HEK293 (cell line): ENCODE results near the gene RILPL2.
A peak's percentile ranks its signal among the peaks of the same experiment; 100 is the strongest.

ENCODE experiments used
- AEBP2 ChIP-seq: fragments of 450-650 bp; formaldehyde crosslinking; IDR thresholded peaks from 2 replicates; pipeline ENCODE4 v1.5.1; 2016; ENCODE audit warnings: missing biosample characterization, missing genetic modification characterization, borderline replicate concordance
- BCL11B ChIP-seq: fragments of 450-650 bp; formaldehyde crosslinking; IDR thresholded peaks from 2 replicates; pipeline ENCODE4 v1.5.1; 2016; ENCODE audit warnings: low read depth, missing biosample characterization, missing genetic modification characterization
- GFI1B ChIP-seq: fragments of 450-650 bp; formaldehyde crosslinking; IDR thresholded peaks from 2 replicates; pipeline ENCODE4 v1.5.1; 2016; ENCODE audit warnings: missing biosample characterization, missing genetic modification characterization
- MYNN ChIP-seq: fragments of 450-650 bp; formaldehyde crosslinking; IDR thresholded peaks from 2 replicates; pipeline ENCODE4 v1.5.1; 2016; ENCODE audit warnings: missing biosample characterization, missing genetic modification characterization, borderline replicate concordance
- MZF1 ChIP-seq: fragments of 450-650 bp; formaldehyde crosslinking; IDR thresholded peaks from 2 replicates; pipeline ENCODE4 v1.5.1; 2017; ENCODE audit warnings: missing biosample characterization, missing genetic modification characterization, borderline replicate concordance
- OSR2 ChIP-seq: fragments of 450-650 bp; formaldehyde crosslinking; IDR thresholded peaks from 2 replicates; pipeline ENCODE4 v1.5.1; 2016; ENCODE audit warnings: missing biosample characterization, missing genetic modification characterization
- REPIN1 ChIP-seq: fragments of 450-650 bp; formaldehyde crosslinking; IDR thresholded peaks from 2 replicates; pipeline ENCODE4 v1.5.1; 2017; ENCODE audit warnings: missing biosample characterization, missing genetic modification characterization, low read depth
- YY2 ChIP-seq: fragments of 450-650 bp; formaldehyde crosslinking; IDR thresholded peaks from 2 replicates; pipeline ENCODE4 v1.5.1; 2016; ENCODE audit warnings: missing biosample characterization, missing genetic modification characterization
- ZBTB6 ChIP-seq: fragments of 450-650 bp; formaldehyde crosslinking; IDR thresholded peaks from 2 replicates; pipeline ENCODE4 v1.5.1; 2017; ENCODE audit warnings: missing biosample characterization, missing genetic modification characterization
- ZEB2 ChIP-seq: fragments of 450-650 bp; formaldehyde crosslinking; IDR thresholded peaks from 2 replicates; pipeline ENCODE4 v1.5.1; 2016; ENCODE audit warnings: missing biosample characterization, missing genetic modification characterization
- ZFP69B ChIP-seq: fragments of 450-650 bp; formaldehyde crosslinking; IDR thresholded peaks from 2 replicates; pipeline ENCODE4 v1.5.1; 2016; ENCODE audit warnings: missing biosample characterization, missing genetic modification characterization
- ZNF10 ChIP-seq: fragments of 450-650 bp; formaldehyde crosslinking; IDR thresholded peaks from 2 replicates; pipeline ENCODE4 v1.5.1; 2017; ENCODE audit warnings: missing biosample characterization, missing genetic modification characterization
- ZNF175 ChIP-seq: fragments of 450-650 bp; formaldehyde crosslinking; IDR thresholded peaks from 2 replicates; pipeline ENCODE4 v1.5.1; 2016; ENCODE audit warnings: missing biosample characterization, missing genetic modification characterization
- ZNF2 ChIP-seq: fragments of 450-650 bp; formaldehyde crosslinking; IDR thresholded peaks from 2 replicates; pipeline ENCODE4 v1.5.1; 2016; ENCODE audit warnings: missing biosample characterization, missing genetic modification characterization
- ZNF266 ChIP-seq: fragments of 450-650 bp; formaldehyde crosslinking; IDR thresholded peaks from 2 replicates; pipeline ENCODE4 v1.5.1; 2016; ENCODE audit warnings: missing biosample characterization, missing genetic modification characterization, low read depth
- ZNF341 ChIP-seq: fragments of 450-650 bp; formaldehyde crosslinking; IDR thresholded peaks from 2 replicates; pipeline ENCODE4; 2016; ENCODE audit warnings: low read depth, missing biosample characterization, missing genetic modification characterization
- ZNF391 ChIP-seq: fragments of 450-650 bp; formaldehyde crosslinking; IDR thresholded peaks from 2 replicates; pipeline ENCODE4 v1.5.1; 2016; ENCODE audit warnings: low read depth, missing biosample characterization, missing genetic modification characterization, borderline replicate concordance
- ZNF394 ChIP-seq: fragments of 450-650 bp; formaldehyde crosslinking; IDR thresholded peaks from 2 replicates; pipeline ENCODE4 v1.5.1; 2016; ENCODE audit warnings: missing biosample characterization, missing genetic modification characterization, mild to moderate bottlenecking, moderate library complexity, borderline replicate concordance
- ZNF416 ChIP-seq: fragments of 450-650 bp; formaldehyde crosslinking; IDR thresholded peaks from 2 replicates; pipeline ENCODE4 v1.5.1; 2016; ENCODE audit warnings: missing biosample characterization, missing genetic modification characterization
- ZNF449 ChIP-seq: fragments of 450-650 bp; formaldehyde crosslinking; IDR thresholded peaks from 2 replicates; pipeline ENCODE4 v1.5.1; 2017; ENCODE audit warnings: missing biosample characterization, mild to moderate bottlenecking, missing genetic modification characterization, moderate library complexity
- ZNF561 ChIP-seq: fragments of 450-650 bp; IDR thresholded peaks from 2 replicates; pipeline ENCODE4 v1.5.1; 2018; ENCODE audit warnings: missing biosample characterization, missing genetic modification characterization, borderline replicate concordance
- ZNF600 ChIP-seq: fragments of 450-650 bp; formaldehyde crosslinking; IDR thresholded peaks from 2 replicates; pipeline ENCODE4 v1.5.1; 2016; ENCODE audit warnings: missing biosample characterization, missing genetic modification characterization
- ZNF623 ChIP-seq: fragments of 450-650 bp; formaldehyde crosslinking; IDR thresholded peaks from 2 replicates; pipeline ENCODE4 v1.5.1; 2016; ENCODE audit warnings: missing biosample characterization, missing genetic modification characterization
- ZNF629 ChIP-seq: fragments of 450-650 bp; formaldehyde crosslinking; IDR thresholded peaks from 2 replicates; pipeline ENCODE4 v1.5.1; 2017; ENCODE audit warnings: missing biosample characterization, missing genetic modification characterization
- ZNF639 ChIP-seq: fragments of 450-650 bp; formaldehyde crosslinking; IDR thresholded peaks from 2 replicates; pipeline ENCODE4 v1.5.1; 2016; ENCODE audit warnings: missing biosample characterization, missing genetic modification characterization
- ZNF654 ChIP-seq: fragments of 450-650 bp; formaldehyde crosslinking; IDR thresholded peaks from 2 replicates; pipeline ENCODE4 v1.5.1; 2016; ENCODE audit warnings: low read depth, missing biosample characterization, missing genetic modification characterization
- ZNF664 ChIP-seq: fragments of 450-650 bp; formaldehyde crosslinking; IDR thresholded peaks from 2 replicates; pipeline ENCODE4 v1.5.1; 2016; ENCODE audit warnings: missing biosample characterization, missing genetic modification characterization
- ZNF692 ChIP-seq: fragments of 450-650 bp; formaldehyde crosslinking; IDR thresholded peaks from 2 replicates; pipeline ENCODE4 v1.5.1; 2016; ENCODE audit warnings: missing biosample characterization, missing genetic modification characterization
- ZNF707 ChIP-seq: fragments of 450-650 bp; formaldehyde crosslinking; IDR thresholded peaks from 2 replicates; pipeline ENCODE4 v1.5.1; 2016; ENCODE audit warnings: missing biosample characterization, missing genetic modification characterization
- ZNF768 ChIP-seq: fragments of 450-650 bp; formaldehyde crosslinking; IDR thresholded peaks from 2 replicates; pipeline ENCODE4 v1.5.1; 2018; ENCODE audit warnings: missing biosample characterization, mild to moderate bottlenecking, missing genetic modification characterization
- ZNF777 ChIP-seq: fragments of 450-650 bp; formaldehyde crosslinking; IDR thresholded peaks from 2 replicates; pipeline ENCODE4 v1.5.1; 2017; ENCODE audit warnings: missing biosample characterization, missing genetic modification characterization, borderline replicate concordance
- ZNF792 ChIP-seq: fragments of 450-650 bp; formaldehyde crosslinking; IDR thresholded peaks from 2 replicates; pipeline ENCODE4 v1.5.1; 2016; ENCODE audit warnings: missing biosample characterization, missing genetic modification characterization

The RILPL2 gene

GRCh38 chr12:123457980-123458779, 21.7 kb upstream of the RILPL2 start, which contains the start of gene SNRNP35 (continued):
- TF ChIP-seq ZNF654 (tag by site-specific recombination) (peak; percentile 9; the same call in 1 of the 2 replicates), ZNF175 (tag by site-specific recombination) (no peak), ZNF10 (peak; percentile 50; the same call in 1 of the 2 replicates), ZNF777 (tag by site-specific recombination) (peak; percentile 98), ZNF266 (tag by site-specific recombination) (no peak), ZNF639 (tag by site-specific recombination) (peak; percentile 90), ZNF623 (tag by site-specific recombination) (peak; percentile 42), ZNF449 (tag by site-specific recombination) (peak; percentile 38; the same call in 1 of the 2 replicates), ZNF341 (peak; percentile 99), ZNF391 (peak; percentile 90), ZFP69B (tag by site-specific recombination) (peak; percentile 99), ZNF664 (tag by site-specific recombination) (peak; percentile 40), ZNF792 (tag by site-specific recombination) (no peak), ZNF600 (tag by site-specific recombination) (peak; percentile 88), ZNF707 (tag by site-specific recombination) (peak; percentile 20; the same call in 1 of the 2 replicates), GFI1B (tag by site-specific recombination) (peak; percentile 8; the same call in 1 of the 2 replicates), ZNF394 (tag by site-specific recombination) (peak; percentile 97), ZNF629 (tag by site-specific recombination) (peak; percentile 77), ZBTB6 (tag by site-specific recombination) (peak; percentile 53; the same call in 1 of the 2 replicates), ZNF561 (peak; percentile 95), ZNF2 (tag by site-specific recombination) (peak; percentile 96), MZF1 (peak; percentile 96), ZNF692 (peak; percentile 99), ZNF768 (tag by site-specific recombination) (no peak), ZNF416 (tag by site-specific recombination) (no peak), REPIN1 (tag by site-specific recombination) (no peak; the same call in none of the 2 replicates), BCL11B (tag by site-specific recombination) (no peak), AEBP2 (tag by site-specific recombination) (no peak), MYNN (no peak; the same call in 1 of the 2 replicates), ZEB2 (peak; percentile 93), YY2 (tag by site-specific recombination) (peak; percentile 96), OSR2 (peak; percentile 76)
